ENCODE data around the gene EIF3J.
"Not testable (repeated sequence)": the region's sequence is repeated elsewhere in the genome, so short reads cannot be mapped to it uniquely, and the experiment has no call there.

The EIF3J gene

GRCh38 chr15:44542596-44542995 lies 5.6 kb downstream of the EIF3J start:
- no peak for DNase-seq

GRCh38 chr15:44544745-44545144 lies 7.8 kb downstream of the EIF3J start:
- DNase-seq: not testable (repeated sequence)

- DNase-seq: peak; percentile 62
Measured at GRCh38 chr15:44545913-44546802, 9.2 kb downstream of the EIF3J start.

GRCh38 chr15:44549152-44549551 lies 12.2 kb downstream of the EIF3J start:
- DNase-seq: not testable (repeated sequence)

GRCh38 chr15:44550256-44550655 lies 13.3 kb downstream of the EIF3J start:
- no peak for DNase-seq

- DNase-seq: no peak
Measured at GRCh38 chr15:44550734-44551133, 13.8 kb downstream of the EIF3J start.

GRCh38 chr15:44554934-44555723 lies 18.2 kb downstream of the EIF3J start:
- DNase-seq: no peak

GRCh38 chr15:44560926-44561325 lies 24.0 kb downstream of the EIF3J start:
- DNase-seq: not testable (repeated sequence)

- no peak for DNase-seq
Measured at GRCh38 chr15:44565387-44566154, 28.6 kb downstream of the EIF3J start.

- no peak for DNase-seq
Measured at GRCh38 chr15:44566155-44566540, 29.2 kb downstream of the EIF3J start.

GRCh38 chr15:44568338-44568737 lies 31.4 kb downstream of the EIF3J start:
- no peak for DNase-seq

GRCh38 chr15:44569316-44569715 lies 32.4 kb downstream of the EIF3J start:
- no peak for DNase-seq

GRCh38 chr15:44570361-44570760 lies 33.4 kb downstream of the EIF3J start:
- no peak for DNase-seq

- no peak for DNase-seq
Measured at GRCh38 chr15:44573386-44573785, 36.4 kb downstream of the EIF3J start.

GRCh38 chr15:44574734-44575133 lies 37.8 kb downstream of the EIF3J start:
- no peak for DNase-seq

- DNase-seq: no peak
Measured at GRCh38 chr15:44580105-44580504, 43.2 kb downstream of the EIF3J start.

GRCh38 chr15:44584162-44584749 lies 47.3 kb downstream of the EIF3J start:
- DNase-seq: peak; percentile 66

- DNase-seq: no peak
Measured at GRCh38 chr15:44585633-44586032, 48.7 kb downstream of the EIF3J start.

- DNase-seq: no peak
Measured at GRCh38 chr15:44588541-44588940, 51.6 kb downstream of the EIF3J start.

- DNase-seq: no peak
Measured at GRCh38 chr15:44591326-44591725, 54.4 kb downstream of the EIF3J start.

GRCh38 chr15:44593042-44593736 lies 56.2 kb downstream of the EIF3J start:
- DNase-seq: no peak

GRCh38 chr15:44595246-44595645 lies 58.3 kb downstream of the EIF3J start:
- DNase-seq: no peak
